Cardiac fibroblast (primary cell): ENCODE results near the gene ZC3H13.
"Not testable (repeated sequence)": the region's sequence is repeated elsewhere in the genome, so short reads cannot be mapped to it uniquely, and the experiment has no call there.

Experiments used
- DNase-seq, 2 donors: peaks; one replicate each; pipeline versions ENCODE4 v3.0.0 to v3.0.0-alpha.2; 2010; ENCODE audit warnings: low read depth in 2 of 2
- H3K4me3 ChIP-seq, 2 donors: replicated peaks in 1 of 2; 1 replicate in 1 of 2; 2 replicates in 1 of 2; pipeline ENCODE4 v1.5.1; 2011; ENCODE audit warnings: low read depth in 2 of 2, low read length in 2 of 2, mild to moderate bottlenecking in 2 of 2, moderate library complexity in 1 of 2
- CTCF ChIP-seq: IDR thresholded peaks from one replicate; pipeline ENCODE4 v1.5.1; 2011; ENCODE audit warnings: low read depth, mild to moderate bottlenecking, low read length, inconsistent platforms

ZC3H13 gene

GRCh38 chr13:46004491-46004890 is 48.1 kb downstream of the ZC3H13 start:
- H3K4me3 ChIP-seq, result no peak overlapping the region
- DNase-seq, result no peak
- TF ChIP-seq CTCF, result no peak

- DNase-seq, result no peak
- H3K4me3 ChIP-seq, result no peak overlapping the region
- no peak for TF ChIP-seq CTCF
Observed at GRCh38 chr13:45996631-45997030, 55.9 kb downstream of the ZC3H13 start.

GRCh38 chr13:45995245-45995644 is 57.3 kb downstream of the ZC3H13 start:
- no peak for TF ChIP-seq CTCF
- no peak for DNase-seq
- no peak overlapping the region for H3K4me3 ChIP-seq

GRCh38 chr13:45994752-45995151 is 57.8 kb downstream of the ZC3H13 start:
- no peak for TF ChIP-seq CTCF
- no peak for DNase-seq
- no peak overlapping the region for H3K4me3 ChIP-seq

GRCh38 chr13:45989607-45990006 is 62.9 kb downstream of the ZC3H13 start:
- TF ChIP-seq CTCF, result no peak
- peak; percentile 74 to 83 for DNase-seq
- H3K4me3 ChIP-seq, result no peak overlapping the region

DNA sequence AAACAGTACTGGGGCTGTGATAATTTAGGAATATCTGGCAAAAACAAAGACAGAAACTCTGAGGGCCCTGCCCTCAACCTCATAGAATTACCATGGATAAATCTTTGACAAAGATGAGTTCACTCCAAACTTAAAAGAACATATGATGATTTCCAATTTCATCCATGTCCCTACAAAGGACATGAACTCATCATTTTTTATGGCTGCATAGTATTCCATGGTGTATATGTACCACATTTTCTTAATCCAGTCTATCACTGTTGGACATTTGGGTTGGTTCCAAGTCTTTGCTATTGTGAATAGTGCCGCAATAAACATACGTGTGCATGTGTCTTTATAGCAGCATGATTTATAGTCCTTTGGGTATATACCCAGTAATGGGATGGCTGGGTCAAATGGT is 71.4 kb downstream of the ZC3H13 start:
- not testable (repeated sequence) for DNase-seq

DNA sequence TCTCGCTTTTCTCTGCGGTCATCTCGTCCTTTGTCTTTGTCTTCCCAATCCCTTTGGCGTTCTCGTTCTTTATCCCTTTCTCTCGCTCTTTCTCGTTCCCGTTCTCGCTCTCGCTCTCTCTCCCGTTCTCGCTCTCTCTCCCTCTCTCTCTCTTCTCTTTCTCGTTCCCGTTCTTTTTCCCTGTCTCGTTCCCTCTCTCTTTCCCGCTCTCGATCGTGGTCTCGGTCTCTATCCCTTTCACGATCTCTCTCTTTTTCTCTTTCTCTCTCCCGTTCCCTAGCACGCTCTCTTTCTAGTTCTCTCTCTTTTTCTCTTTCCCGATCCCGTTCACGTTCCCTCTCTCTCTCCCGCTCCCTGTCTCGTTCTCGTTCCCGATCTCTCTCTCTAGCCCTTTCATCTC is 77.2 kb downstream of the ZC3H13 start:
- no peak for DNase-seq
- no peak for TF ChIP-seq CTCF
- H3K4me3 ChIP-seq, result no peak overlapping the region

More for the DNA sequence above, 71.4 kb downstream of the ZC3H13 start:
- not testable (repeated sequence) for H3K4me3 ChIP-seq
